ENCODE measurements around the gene NKAPD1.
"Not testable (repeated sequence)": the region's sequence is repeated elsewhere in the genome, so short reads cannot be mapped to it uniquely, and the experiment has no call there.

The NKAPD1 gene

GRCh38 chr11:112048256-112048655 lies 25.8 kb upstream of the NKAPD1 start:
- Histone ChIP-seq H3K36me3 (ENCODE audit: control insufficient read depth in 1 of 2, insufficient read depth in 2 of 2, low read depth in 1 of 2, low read length in 2 of 2) (peaks cover 16 to 84% of the 10 kb centered on the region in 2 experiments), H3K79me1 (replicated peaks; ENCODE audit: low read length, poor library complexity, severe bottlenecking) (peaks cover 13% of the 10 kb centered on the region)
- not testable (repeated sequence) for H2AFZ ChIP-seq (ENCODE audit: low read depth, low read length); H2BK12ac ChIP-seq (ENCODE audit: low read length in 2 of 2); H3K9ac ChIP-seq (ENCODE audit: low read length); H3K14ac ChIP-seq (ENCODE audit: low read length in 2 of 2); H3K23ac ChIP-seq (ENCODE audit: low read length in 2 of 2); H2BK15ac ChIP-seq (ENCODE audit: low read depth, poor library complexity, severe bottlenecking); H3K4me2 ChIP-seq (ENCODE audit: low read length, poor library complexity, severe bottlenecking); H4K8ac ChIP-seq (ENCODE audit: low read length); H3K27ac ChIP-seq (ENCODE audit: low read length, poor library complexity, severe bottlenecking); H3K4me3 ChIP-seq (ENCODE audit: insufficient read depth in 1 of 2, low read depth in 1 of 2, low read length in 2 of 2); H3K9me3 ChIP-seq (ENCODE audit: control insufficient read depth, low read length); H2BK5ac ChIP-seq (ENCODE audit: low read depth, low read length, poor library complexity, severe bottlenecking); H3K18ac ChIP-seq (ENCODE audit: low read depth in 1 of 2, low read length in 2 of 2); H2BK120ac ChIP-seq (ENCODE audit: low read depth, low read length); DNase-seq; H3K4ac ChIP-seq (ENCODE audit: low read depth in 1 of 2, low read length in 2 of 2); H3K4me1 ChIP-seq (ENCODE audit: control insufficient read depth, insufficient read depth, low read depth, low read length); H3K27me3 ChIP-seq (ENCODE audit: control insufficient read depth in 1 of 2, insufficient read depth in 1 of 2, low read length in 2 of 2); H4K91ac ChIP-seq (ENCODE audit: low read length); H2AK5ac ChIP-seq (ENCODE audit: low read length, severe bottlenecking)
- 98% methylated on average over 2 of the region's 3 CpGs for WGBS

GRCh38 chr11:112049777-112050176 lies 24.3 kb upstream of the NKAPD1 start:
- Histone ChIP-seq H3K36me3 (ENCODE audit: control insufficient read depth in 1 of 2, insufficient read depth in 2 of 2, low read depth in 1 of 2, low read length in 2 of 2) (peaks cover 16 to 84% of the 10 kb centered on the region in 2 experiments), H4K91ac (ENCODE audit: low read length) (no peak overlapping the region), H3K14ac (ENCODE audit: low read length in 2 of 2) (no peak overlapping the region), H2BK12ac (ENCODE audit: low read length in 2 of 2) (no peak overlapping the region), H3K4ac (ENCODE audit: low read depth in 1 of 2, low read length in 2 of 2) (no peak overlapping the region), H3K4me3 (ENCODE audit: insufficient read depth in 1 of 2, low read depth in 1 of 2, low read length in 2 of 2) (no peak overlapping the region), H2BK120ac (ENCODE audit: low read depth, low read length) (no peak overlapping the region), H3K27me3 (ENCODE audit: control insufficient read depth in 1 of 2, insufficient read depth in 1 of 2, low read length in 2 of 2) (no peaks in the 10 kb centered on the region), H4K8ac (ENCODE audit: low read length) (no peak overlapping the region), H2BK5ac (ENCODE audit: low read depth, low read length, poor library complexity, severe bottlenecking) (no peak overlapping the region), H3K9ac (ENCODE audit: low read length) (no peak overlapping the region), H3K9me3 (ENCODE audit: control insufficient read depth, low read length) (no peaks in the 10 kb centered on the region), H2BK15ac (ENCODE audit: low read depth, poor library complexity, severe bottlenecking) (no peak overlapping the region), H3K27ac (ENCODE audit: low read length, poor library complexity, severe bottlenecking) (no peak overlapping the region), H3K23ac (ENCODE audit: low read length in 2 of 2) (no peak overlapping the region), H3K4me1 (ENCODE audit: control insufficient read depth, insufficient read depth, low read depth, low read length) (no peaks in the 10 kb centered on the region), H3K4me2 (ENCODE audit: low read length, poor library complexity, severe bottlenecking) (no peak overlapping the region), H3K18ac (ENCODE audit: low read depth in 1 of 2, low read length in 2 of 2) (no peak overlapping the region), H2AFZ (ENCODE audit: low read depth, low read length) (no peak overlapping the region), H2AK5ac (ENCODE audit: low read length, severe bottlenecking) (no peak overlapping the region), H3K79me1 (replicated peaks; ENCODE audit: low read length, poor library complexity, severe bottlenecking) (peaks cover 10% of the 10 kb centered on the region)
- 49% methylated on average over 2 of the region's 2 CpGs for WGBS
- no peak for DNase-seq

GRCh38 chr11:112050721-112051120 lies 23.4 kb upstream of the NKAPD1 start:
- no peak for DNase-seq
- Histone ChIP-seq H4K91ac (ENCODE audit: low read length) (no peak overlapping the region), H3K4me1 (ENCODE audit: control insufficient read depth, insufficient read depth, low read depth, low read length) (no peaks in the 10 kb centered on the region), H4K8ac (ENCODE audit: low read length) (no peak overlapping the region), H3K4ac (ENCODE audit: low read depth in 1 of 2, low read length in 2 of 2) (no peak overlapping the region), H2AK5ac (ENCODE audit: low read length, severe bottlenecking) (no peak overlapping the region), H3K27ac (ENCODE audit: low read length, poor library complexity, severe bottlenecking) (no peak overlapping the region), H3K14ac (ENCODE audit: low read length in 2 of 2) (no peak overlapping the region), H3K36me3 (ENCODE audit: control insufficient read depth in 1 of 2, insufficient read depth in 2 of 2, low read depth in 1 of 2, low read length in 2 of 2) (peaks cover 12 to 80% of the 10 kb centered on the region in 2 experiments), H2BK120ac (ENCODE audit: low read depth, low read length) (no peak overlapping the region), H2AFZ (ENCODE audit: low read depth, low read length) (no peak overlapping the region), H2BK15ac (ENCODE audit: low read depth, poor library complexity, severe bottlenecking) (no peak overlapping the region), H2BK12ac (ENCODE audit: low read length in 2 of 2) (no peak overlapping the region), H3K27me3 (ENCODE audit: control insufficient read depth in 1 of 2, insufficient read depth in 1 of 2, low read length in 2 of 2) (no peaks in the 10 kb centered on the region), H3K4me2 (ENCODE audit: low read length, poor library complexity, severe bottlenecking) (no peak overlapping the region), H3K79me1 (replicated peaks; ENCODE audit: low read length, poor library complexity, severe bottlenecking) (peaks cover 4% of the 10 kb centered on the region), H3K9me3 (ENCODE audit: control insufficient read depth, low read length) (no peaks in the 10 kb centered on the region), H3K18ac (ENCODE audit: low read depth in 1 of 2, low read length in 2 of 2) (no peak overlapping the region), H3K4me3 (ENCODE audit: insufficient read depth in 1 of 2, low read depth in 1 of 2, low read length in 2 of 2) (no peak overlapping the region), H3K9ac (ENCODE audit: low read length) (no peak overlapping the region), H2BK5ac (ENCODE audit: low read depth, low read length, poor library complexity, severe bottlenecking) (no peak overlapping the region), H3K23ac (ENCODE audit: low read length in 2 of 2) (no peak overlapping the region)
- WGBS = 100% methylated on average over 2 of the region's 3 CpGs

GRCh38 chr11:112051768-112052167 lies 22.3 kb upstream of the NKAPD1 start:
- H3K4ac ChIP-seq (ENCODE audit: low read depth in 1 of 2, low read length in 2 of 2) = no peak overlapping the region

More at GRCh38 chr11:112051768-112052167, 22.3 kb upstream of the NKAPD1 start:
- Histone ChIP-seq H3K4me1 (ENCODE audit: control insufficient read depth, insufficient read depth, low read depth, low read length) (no peaks in the 10 kb centered on the region), H2AFZ (ENCODE audit: low read depth, low read length) (no peak overlapping the region), H3K4me2 (ENCODE audit: low read length, poor library complexity, severe bottlenecking) (no peak overlapping the region), H3K14ac (ENCODE audit: low read length in 2 of 2) (no peak overlapping the region), H3K23ac (ENCODE audit: low read length in 2 of 2) (no peak overlapping the region), H2BK15ac (ENCODE audit: low read depth, poor library complexity, severe bottlenecking) (no peak overlapping the region), H3K9ac (ENCODE audit: low read length) (no peak overlapping the region), H3K36me3 (ENCODE audit: control insufficient read depth in 1 of 2, insufficient read depth in 2 of 2, low read depth in 1 of 2, low read length in 2 of 2) (peaks cover 12 to 80% of the 10 kb centered on the region in 2 experiments), H2BK5ac (ENCODE audit: low read depth, low read length, poor library complexity, severe bottlenecking) (no peak overlapping the region), H4K8ac (ENCODE audit: low read length) (no peak overlapping the region), H3K79me1 (replicated peaks; ENCODE audit: low read length, poor library complexity, severe bottlenecking) (peaks cover 4% of the 10 kb centered on the region), H2BK120ac (ENCODE audit: low read depth, low read length) (no peak overlapping the region), H3K9me3 (ENCODE audit: control insufficient read depth, low read length) (no peaks in the 10 kb centered on the region), H4K91ac (ENCODE audit: low read length) (no peak overlapping the region), H2AK5ac (ENCODE audit: low read length, severe bottlenecking) (no peak overlapping the region), H3K18ac (ENCODE audit: low read depth in 1 of 2, low read length in 2 of 2) (no peak overlapping the region), H3K27me3 (ENCODE audit: control insufficient read depth in 1 of 2, insufficient read depth in 1 of 2, low read length in 2 of 2) (no peaks in the 10 kb centered on the region), H2BK12ac (ENCODE audit: low read length in 2 of 2) (no peak overlapping the region), H3K4me3 (ENCODE audit: insufficient read depth in 1 of 2, low read depth in 1 of 2, low read length in 2 of 2) (no peak overlapping the region), H3K27ac (ENCODE audit: low read length, poor library complexity, severe bottlenecking) (no peak overlapping the region)
- no peak for DNase-seq
- 100% methylated on average over 1 of the region's 3 CpGs for WGBS
